Fibroblast of the aortic adventitia (primary cell): ENCODE results near the gene CYP1B1. TPM values are rescaled to one million over a fixed set of nuclear protein-coding genes. Genes with fewer than 3 reads are reported as not detected.

Source experiments
- DNase-seq: peaks from one replicate; pipeline ENCODE4 v3.0.0-alpha.2; 2010; ENCODE audit warnings: low read depth
- H3K4me3 ChIP-seq: 2 replicates; pipeline ENCODE4 v1.5.1; 2011; ENCODE audit warnings: low read depth, mild to moderate bottlenecking, control low read depth, low read length, moderate library complexity
- CTCF ChIP-seq: IDR thresholded peaks from 2 replicates; pipeline ENCODE4 v1.5.1; 2011; ENCODE audit warnings: mild to moderate bottlenecking, low read length, control low read depth, inconsistent platforms; ENCODE audit not compliant: insufficient read depth
- total RNA-seq: library from RNA; depleted of rRNA; stranded (reverse); fragments of >200 nt; gene quantifications from 2 replicates; pipeline ENCODE4 v1.2.3, GENCODE V29; 2012; ENCODE audit warnings: low replicate concordance

The CYP1B1 gene
- total RNA-seq, 1 donor, result 146 TPM

GRCh38 chr2:38080346-38080745, 4.4 kb upstream of the CYP1B1 start:
- DNase-seq, result no peak
- TF ChIP-seq CTCF, result no peak
- no peak overlapping the region for H3K4me3 ChIP-seq

- no peak overlapping the region for H3K4me3 ChIP-seq
- TF ChIP-seq CTCF, result no peak
- peak; percentile 41 for DNase-seq
Observed at GRCh38 chr2:38079116-38080052, 3.4 kb upstream of the CYP1B1 start.

- peak overlapping the region; percentile 70 for H3K4me3 ChIP-seq
- TF ChIP-seq CTCF, result no peak
- DNase-seq, result no peak
Observed at GRCh38 chr2:38077431-38077769, 1.4 kb upstream of the CYP1B1 start.

- peak overlapping the region; percentile 70 for H3K4me3 ChIP-seq
- DNase-seq, result peak; percentile 98
- TF ChIP-seq CTCF, result peak; percentile 55
Observed at GRCh38 chr2:38076710-38077430, 919 bp upstream of the CYP1B1 start.

GRCh38 chr2:38076152-38076709, 280 bp upstream of the CYP1B1 start:
- DNase-seq, result peak; percentile 90
- H3K4me3 ChIP-seq, result peak overlapping the region; percentile 70
- TF ChIP-seq CTCF, result no peak

- DNase-seq, result peak; percentile 43
- TF ChIP-seq CTCF, result no peak
- H3K4me3 ChIP-seq, result peak overlapping the region; percentile 70
Observed at GRCh38 chr2:38074764-38075506, 1.0 kb downstream of the CYP1B1 start.
